ENCODE measurements around the gene CDK5RAP2.

The CDK5RAP2 gene

DNA sequence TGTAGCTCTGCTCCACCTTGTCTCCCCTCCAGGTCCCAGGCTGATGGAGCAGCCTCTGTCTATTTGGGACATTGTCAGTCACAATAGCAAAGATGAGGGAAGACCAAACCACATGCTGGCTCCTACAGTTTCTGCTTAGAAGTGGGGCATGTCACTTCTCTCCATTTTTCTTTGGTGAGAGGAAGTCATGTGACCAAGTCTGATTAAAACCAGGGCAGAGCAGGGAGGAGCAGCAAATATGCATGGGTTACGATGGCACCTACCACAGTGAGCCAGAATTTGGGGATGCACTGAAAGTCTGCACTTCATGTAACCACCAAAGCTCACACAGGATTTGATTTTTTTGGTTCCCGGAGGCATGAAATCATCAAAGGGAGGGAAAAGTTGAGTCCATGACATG lies 234.6 kb downstream of the CDK5RAP2 start:
- Histone ChIP-seq H3K36me3 (ENCODE audit: insufficient read depth, low read depth, low read length) (no peaks in the 10 kb centered on the region), H3K27me3 (ENCODE audit: insufficient read depth, low read length) (0 out of 2 replicates have a peak, but pooled peaks cover 5% of the 10 kb centered on the region), H3K9me3 (ENCODE audit: insufficient read depth, low read depth, low read length) (no peaks in the 10 kb centered on the region), H3K27ac (ENCODE audit: low read length) (no peak overlapping the region), H3K9ac (ENCODE audit: low read depth, low read length) (no peak overlapping the region), H3K4me1 (ENCODE audit: insufficient read depth, low read length) (no peaks in the 10 kb centered on the region; the same call in 1 of the 2 replicates), H3K4me3 (ENCODE audit: low read length) (no peak overlapping the region)

DNA sequence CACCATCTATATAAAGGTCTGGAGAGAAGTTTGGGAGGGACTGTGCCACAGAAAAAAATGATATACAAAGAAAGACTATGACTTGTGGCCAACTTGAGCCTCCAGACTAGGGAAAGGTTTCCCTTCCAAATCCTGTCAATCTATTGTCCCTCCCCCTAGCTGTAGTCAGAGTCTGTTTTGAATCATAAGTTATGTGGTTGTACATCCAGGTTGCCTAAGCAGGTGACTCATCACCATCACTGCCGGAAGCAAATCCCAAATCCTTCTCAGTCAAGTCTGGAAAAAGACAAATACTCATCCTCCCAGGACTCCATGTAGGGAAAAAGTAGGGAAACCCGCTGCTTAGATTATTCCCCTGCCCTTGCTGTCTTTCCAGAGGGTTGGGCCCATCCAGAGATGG lies 235.7 kb downstream of the CDK5RAP2 start:
- H3K4me1 ChIP-seq (ENCODE audit: insufficient read depth, low read length), result no peaks in the 10 kb centered on the region; the same call in 1 of the 2 replicates
- no peaks in the 10 kb centered on the region for H3K36me3 ChIP-seq (ENCODE audit: insufficient read depth, low read depth, low read length)
- no peak overlapping the region for H3K27ac ChIP-seq (ENCODE audit: low read length)
- 0 out of 2 replicates have a peak, but pooled peaks cover under 1% of the 10 kb centered on the region for H3K27me3 ChIP-seq (ENCODE audit: insufficient read depth, low read length)
- H3K9me3 ChIP-seq (ENCODE audit: insufficient read depth, low read depth, low read length), result no peaks in the 10 kb centered on the region
- no peak overlapping the region for H3K9ac ChIP-seq (ENCODE audit: low read depth, low read length)
- H3K4me3 ChIP-seq (ENCODE audit: low read length), result no peak overlapping the region

DNA sequence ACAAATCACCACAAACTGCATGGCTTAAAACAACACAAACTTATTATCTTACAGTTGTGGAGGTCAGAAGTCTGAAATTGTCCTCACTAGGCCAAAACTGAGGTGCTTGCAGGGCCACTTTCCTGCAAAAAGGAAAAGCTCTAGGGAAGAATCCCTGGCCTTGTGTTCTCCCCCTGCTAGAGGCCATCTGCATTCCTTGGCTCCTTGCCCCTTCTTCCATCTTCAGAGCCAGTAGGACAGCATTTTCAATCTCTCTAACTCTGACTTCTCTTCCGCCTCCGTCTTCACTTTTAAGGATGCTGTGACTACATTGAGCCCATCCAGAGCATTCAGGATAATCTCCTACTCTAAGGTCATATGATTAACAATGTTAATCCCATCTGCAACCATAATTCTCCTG lies 236.6 kb downstream of the CDK5RAP2 start:
- Histone ChIP-seq H3K9ac (ENCODE audit: low read depth, low read length) (no peak overlapping the region), H3K27ac (ENCODE audit: low read length) (no peak overlapping the region), H3K9me3 (ENCODE audit: insufficient read depth, low read depth, low read length) (no peaks in the 10 kb centered on the region), H3K4me1 (ENCODE audit: insufficient read depth, low read length) (no peaks in the 10 kb centered on the region), H3K36me3 (ENCODE audit: insufficient read depth, low read depth, low read length) (no peaks in the 10 kb centered on the region), H3K4me3 (ENCODE audit: low read length) (no peak overlapping the region), H3K27me3 (ENCODE audit: insufficient read depth, low read length) (no peaks in the 10 kb centered on the region)
